Measurements from ENCODE around the gene TASL. TPM values are rescaled to one million over a fixed set of nuclear protein-coding genes. Genes with fewer than 3 reads are reported as not detected.

TASL gene
- total and polyA plus RNA-seq, 2 of the 8 experiments (the other 6 are each of a cell fraction or from before 2014, with no cell fraction given): not detected

DNA sequence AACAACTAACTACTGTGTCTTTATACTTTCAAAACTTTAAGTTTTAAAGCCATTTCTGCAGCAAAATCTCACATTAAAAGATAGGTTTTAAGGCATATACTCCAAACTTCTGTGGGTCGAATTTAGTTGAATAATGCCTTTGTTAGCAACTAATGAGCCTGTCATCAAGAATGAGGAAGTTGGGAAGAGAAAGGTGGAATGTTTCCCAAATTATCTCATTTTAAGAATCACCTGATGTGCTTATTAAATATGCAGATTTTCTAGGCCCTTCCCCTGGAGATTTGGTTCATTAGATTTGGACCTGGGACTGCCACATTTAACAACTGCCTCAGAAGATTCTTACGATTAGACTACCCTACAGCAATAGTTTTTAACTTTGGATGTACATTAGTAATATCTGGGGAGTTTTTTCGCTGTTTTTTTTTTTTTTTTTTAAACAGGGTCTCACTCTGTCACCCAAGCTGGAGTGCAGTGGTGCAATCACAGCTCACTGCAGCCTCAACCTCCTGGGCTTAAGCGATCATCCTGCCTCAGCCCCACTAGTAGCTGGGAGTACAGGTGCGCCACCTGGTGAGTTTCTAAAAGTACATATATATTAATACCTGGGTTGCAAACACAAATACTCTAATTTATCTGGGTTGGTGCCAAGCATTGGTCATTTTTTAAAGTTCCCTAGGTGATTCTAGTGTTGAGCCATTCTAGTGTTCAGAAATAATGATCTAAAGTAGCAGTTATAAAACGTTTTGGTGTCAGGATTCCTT, 16.1 kb upstream of the TASL start:
- Histone ChIP-seq H3K4me1 (replicated peaks in 1 of 4; ENCODE audit: control insufficient read depth in 3 of 4, insufficient read depth in 4 of 4, low read length in 3 of 4) (no peaks in the 10 kb centered on the region), H3K14ac (ENCODE audit: insufficient read length) (no peak overlapping the region), H4K20me1 (replicated peaks in 1 of 2; ENCODE audit: control insufficient read depth in 1 of 2, insufficient read depth in 2 of 2, low read length in 2 of 2) (no peaks in the 10 kb centered on the region), H3K4ac (replicated peaks; ENCODE audit: insufficient read length, low read depth, low read length) (no peak overlapping the region), H3K79me1 (ENCODE audit: low read depth, low read length) (no peaks in the 10 kb centered on the region), H3K36me3 (ENCODE audit: control insufficient read depth in 2 of 4, insufficient read depth in 4 of 4, low read length in 3 of 4) (no peaks in the 10 kb centered on the region), H3K18ac (ENCODE audit: extremely low read depth, low read length) (no peak overlapping the region), H2BK5ac (ENCODE audit: low read depth, low read length) (no peak overlapping the region), H3K27ac (ENCODE audit: low read depth, low read length) (no peak overlapping the region), H3K27me3 (replicated peaks in 1 of 4; ENCODE audit: control insufficient read depth in 3 of 4, extremely low read depth in 1 of 4, insufficient read depth in 3 of 4, low read length in 3 of 4) (no peaks in the 10 kb centered on the region), H3K4me3 (ENCODE audit: extremely low read depth in 1 of 4, insufficient read depth in 2 of 4, low read depth in 3 of 4, low read length in 4 of 4) (no peak overlapping the region), H3K56ac (replicated peaks; ENCODE audit: insufficient read length, low read depth, low read length) (no peak overlapping the region), H2BK12ac (ENCODE audit: low read depth, low read length) (no peak overlapping the region), H3K9ac (replicated peaks in 1 of 4; ENCODE audit: extremely low read depth in 1 of 4, low read depth in 3 of 4, low read length in 3 of 4) (no peak overlapping the region), H4K8ac (ENCODE audit: extremely low read depth, insufficient read depth, low read length) (no peak overlapping the region), H3K23me2 (ENCODE audit: low read depth, low read length) (no peaks in the 10 kb centered on the region), H4K91ac (replicated peaks; ENCODE audit: insufficient read length, low read length) (no peak overlapping the region), H2AK5ac (ENCODE audit: low read depth, low read length) (no peak overlapping the region), H3K4me2 (ENCODE audit: insufficient read depth in 1 of 2, low read depth in 2 of 2, low read length in 2 of 2) (no peak overlapping the region), H3K79me2 (ENCODE audit: control insufficient read depth in 1 of 2, insufficient read depth in 2 of 2, low read length in 2 of 2) (no peaks in the 10 kb centered on the region), H2BK120ac (replicated peaks; ENCODE audit: low read depth, low read length) (no peak overlapping the region), H3K9me3 (ENCODE audit: insufficient read depth in 2 of 2, low read depth in 1 of 2, low read length in 1 of 2) (no peaks in the 10 kb centered on the region), H4K5ac (ENCODE audit: insufficient read length, low read depth, low read length) (no peak overlapping the region), H2AFZ (ENCODE audit: low read length) (no peak overlapping the region), H2BK15ac (ENCODE audit: low read length) (no peak overlapping the region), H3K23ac (ENCODE audit: insufficient read length) (no peak overlapping the region), H2BK20ac (ENCODE audit: low read length) (no peak overlapping the region)
- CTCF ChIA-PET (ENCODE audit: partially characterized antibody): interaction anchor here (0.8 to 1.2 kb wide), 2 partner anchors 11 to 24 kb away, joined by 3 read pairs; no protein-coding TSS in a partner anchor
- no peak for FAIRE-seq
- DNase-seq (ENCODE audit: low read depth in 1 of 2, low spot score in 2 of 2): no peak
- POLR2A ChIA-PET (ENCODE audit: partially characterized antibody): no interaction called here
- WGBS, 2 experiments (ENCODE audit: extremely low coverage in 1 of 2, insufficient coverage in 1 of 2, insufficient read length in 1 of 2, insufficient replicate concordance in 2 of 2, low coverage in 1 of 2, low lambda C conversion rate in 2 of 2, missing lambda C conversion rate in 1 of 2): 59% methylated on average over 4 of the region's 6 CpGs; no CpG with 5 or more reads in 1 of the 2 experiments
- TF ChIP-seq JUND (IDR thresholded peaks at IDR 0.05; ENCODE audit: low read length) (no peak), KDM1A (IDR thresholded peaks at IDR 0.05; ENCODE audit: borderline replicate concordance, low read length) (no peak), MAFK (IDR thresholded peaks at IDR 0.05; ENCODE audit: low read depth, low read length) (no peak), NRF1 (IDR thresholded peaks at IDR 0.05; ENCODE audit: low read depth, low read length) (no peak), KDM5A (IDR thresholded peaks at IDR 0.05; ENCODE audit: low read length) (no peak), HDAC6 (IDR thresholded peaks at IDR 0.05; ENCODE audit: low read depth, low read length) (no peak), YY1 (IDR thresholded peaks at IDR 0.05; ENCODE audit: low read depth, low read length) (no peak), RAD21 (IDR thresholded peaks at IDR 0.05 in 1 of 2, conservative IDR thresholded peaks at IDR 0.05 in 1 of 2; ENCODE audit: low read depth in 2 of 2, low read length in 2 of 2) (no peak), BACH1 (IDR thresholded peaks at IDR 0.05; ENCODE audit: low read length) (no peak)
- TF ChIP-seq, protein P1, sequence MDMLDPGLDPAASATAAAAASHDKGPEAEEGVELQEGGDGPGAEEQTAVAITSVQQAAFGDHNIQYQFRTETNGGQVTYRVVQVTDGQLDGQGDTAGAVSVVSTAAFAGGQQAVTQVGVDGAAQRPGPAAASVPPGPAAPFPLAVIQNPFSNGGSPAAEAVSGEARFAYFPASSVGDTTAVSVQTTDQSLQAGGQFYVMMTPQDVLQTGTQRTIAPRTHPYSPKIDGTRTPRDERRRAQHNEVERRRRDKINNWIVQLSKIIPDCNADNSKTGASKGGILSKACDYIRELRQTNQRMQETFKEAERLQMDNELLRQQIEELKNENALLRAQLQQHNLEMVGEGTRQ (IDR thresholded peaks at IDR 0.05; ENCODE audit: low read length): no peak
- TF ChIP-seq, protein P2, sequence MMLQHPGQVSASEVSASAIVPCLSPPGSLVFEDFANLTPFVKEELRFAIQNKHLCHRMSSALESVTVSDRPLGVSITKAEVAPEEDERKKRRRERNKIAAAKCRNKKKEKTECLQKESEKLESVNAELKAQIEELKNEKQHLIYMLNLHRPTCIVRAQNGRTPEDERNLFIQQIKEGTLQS (IDR thresholded peaks at IDR 0.05; ENCODE audit: insufficient read depth, low read depth, low read length): no peak
